GM12891 (cell line): Measurements from ENCODE around the gene CORO1A.
"Not testable (repeated sequence)": the region's sequence is repeated elsewhere in the genome, so short reads cannot be mapped to it uniquely, and the experiment has no call there.

ENCODE experiments used
- PAX5 ChIP-seq: IDR thresholded peaks from 2 replicates; pipeline ENCODE4 v1.6.1; 2011; ENCODE audit warnings: low read length, moderate library complexity, mild to moderate bottlenecking; ENCODE audit not compliant: insufficient read depth, severe bottlenecking
- POLR2A ChIP-seq: IDR thresholded peaks from 2 replicates; pipeline ENCODE4 v1.6.1; 2011; ENCODE audit warnings: low read depth, low read length, control low read depth
- POLR2AphosphoS5 ChIP-seq: IDR thresholded peaks from 2 replicates; pipeline ENCODE4 v1.6.1; 2011; ENCODE audit warnings: low read depth, low read length, control low read depth
- TAF1 ChIP-seq: IDR thresholded peaks from 2 replicates; pipeline ENCODE4 v1.6.1; 2011; ENCODE audit warnings: low read depth, low read length, control low read depth

GRCh38 chr16:30169416-30169815 lies 14.0 kb upstream of the CORO1A start:
- not testable (repeated sequence) for TF ChIP-seq POLR2AphosphoS5, TAF1, POLR2A, PAX5
